A549 (cell line): Measurements from ENCODE around the gene GAN. TPM values are rescaled to one million over a fixed set of nuclear protein-coding genes. Genes with fewer than 3 reads are reported as not detected.

Source experiments
- ATAC-seq, 2 experiments: fragments of 200-7000 bp in 1 of 2; fragments of >200 bp in 1 of 2; cut with Nextera tagmentation in 1 of 2; cut with Tn5 transposase in 1 of 2; 3 replicates each; pipeline versions ENCODE4 v1.8.0 to v1.9.1; 2018 to 2020; ENCODE audit warnings: mild to moderate bottlenecking in 1 of 2, moderate library complexity in 1 of 2
- CTCF ChIA-PET: fragments of 300-600 bp; sonication (Branson Sonifier 250); formaldehyde crosslinking; extraction: SDS; loops from one replicate; lab custom pipeline; 2021; ENCODE audit warnings: antibody characterized with exemption, inconsistent platforms; lab: Yijun Ruan, JAX
- POLR2A ChIA-PET: fragments of 350-600 bp; formaldehyde crosslinking; extraction: SDS; loops from one replicate; lab custom pipeline; 2021; ENCODE audit warnings: antibody characterized with exemption, inconsistent platforms; lab: Yijun Ruan, JAX
- DNase-seq, 2 experiments: peaks; one replicate each; pipeline versions ENCODE4 v3.0.0 to v3.0.0-alpha.2; 2011 to 2016; ENCODE audit warnings: low read depth in 1 of 2, low spot score in 1 of 2
- FAIRE-seq: peaks from 2 replicates; lab custom pipeline; 2011; peaks lifted over from hg19 to GRCh38; lab: Jason Lieb, UNC
- H3K27ac ChIP-seq, 2 experiments: fragments of >200 bp; sonication (Bioruptor Twin); formaldehyde crosslinking; 3 replicates each; pipeline ENCODE4 v1.5.1; 2016 to 2017
- H3K4me1 ChIP-seq: fragments of >200 bp; sonication (Bioruptor Twin); formaldehyde crosslinking; 3 replicates; pipeline ENCODE4 v1.6.1; 2016
- H3K4me2 ChIP-seq: fragments of >200 bp; sonication (Bioruptor Twin); formaldehyde crosslinking; 3 replicates; pipeline ENCODE4 v1.6.1; 2016
- H3K4me3 ChIP-seq: fragments of >200 bp; sonication (Bioruptor Twin); formaldehyde crosslinking; 3 replicates; pipeline ENCODE4 v1.5.1; 2016
- H3K9me3 ChIP-seq: fragments of >200 bp; sonication (Bioruptor Twin); formaldehyde crosslinking; 3 replicates; pipeline ENCODE4 v1.6.1; 2016
- BCL3 ChIP-seq: fragments of >200 bp; sonication (Bioruptor Twin); formaldehyde crosslinking; IDR thresholded peaks from 3 replicates; pipeline ENCODE4 v1.6.1; 2016
- E2F6 ChIP-seq: IDR thresholded peaks from 2 replicates; pipeline ENCODE4 v1.6.1; 2012; ENCODE audit warnings: low read depth, borderline replicate concordance
- EP300 ChIP-seq, 2 experiments: fragments of >200 bp; sonication (Bioruptor Twin); formaldehyde crosslinking; IDR thresholded peaks; 2 replicates in 1 of 2; 3 replicates in 1 of 2; pipeline ENCODE4 v1.6.1; 2016 to 2017
- ESRRA ChIP-seq: fragments of 150-350 bp; IDR thresholded peaks from 2 replicates; pipeline ENCODE4 v1.6.1; 2014; ENCODE audit warnings: mild to moderate bottlenecking, low read length, borderline replicate concordance
- FOXS1 ChIP-seq: fragments of 250-450 bp; sonication (Bioruptor Pico); IDR thresholded peaks from 2 replicates; pipeline ENCODE4 v1.5.0; 2020; ENCODE audit warnings: mild to moderate bottlenecking, moderate library complexity
- GATA3 ChIP-seq: IDR thresholded peaks from 2 replicates; pipeline ENCODE4 v1.6.1; 2012; ENCODE audit warnings: borderline replicate concordance
- HES2 ChIP-seq: fragments of >200 bp; sonication (Bioruptor Twin); formaldehyde crosslinking; IDR thresholded peaks from 2 replicates; pipeline ENCODE4 v1.6.1; 2016
- HMGXB4 ChIP-seq: fragments of 250-450 bp; sonication (Bioruptor Pico); IDR thresholded peaks from 2 replicates; pipeline ENCODE4 v1.5.0; 2021; ENCODE audit warnings: mild to moderate bottlenecking, moderate library complexity, borderline replicate concordance
- JUNB ChIP-seq: fragments of >200 bp; sonication (Bioruptor Twin); formaldehyde crosslinking; IDR thresholded peaks from 2 replicates; pipeline ENCODE4 v1.6.1; 2016
- MAFK ChIP-seq: fragments of 450-650 bp; IDR thresholded peaks from 2 replicates; pipeline ENCODE4 v1.6.1; 2014; ENCODE audit not compliant: partially characterized antibody
- MAX ChIP-seq: IDR thresholded peaks from 2 replicates; pipeline ENCODE4 v1.6.1; 2012
- MYC ChIP-seq: IDR thresholded peaks from 2 replicates; pipeline ENCODE4 v1.6.1; 2012; ENCODE audit warnings: mild to moderate bottlenecking, inconsistent platforms, low read length, improper control_type of control experiment, borderline replicate concordance
- PBX3 ChIP-seq: IDR thresholded peaks from 2 replicates; pipeline ENCODE4 v1.6.1; 2012
- RFX5 ChIP-seq: fragments of 450-650 bp; IDR thresholded peaks from 2 replicates; pipeline ENCODE4 v1.7.1; 2014; ENCODE audit warnings: antibody characterized with exemption, mild to moderate bottlenecking, moderate library complexity
- SMC3 ChIP-seq: fragments of >200 bp; sonication (Bioruptor Twin); formaldehyde crosslinking; IDR thresholded peaks from 3 replicates; pipeline ENCODE4 v1.6.1; 2018; ENCODE audit warnings: inconsistent platforms
- TP53 ChIP-seq: fragments of 250-450 bp; sonication (Bioruptor Pico); IDR thresholded peaks from 2 replicates; pipeline ENCODE4 v1.5.0; 2021; ENCODE audit warnings: mild to moderate bottlenecking, moderate library complexity
- ZSCAN20 ChIP-seq: fragments of 250-450 bp; sonication (Bioruptor Pico); IDR thresholded peaks from 2 replicates; pipeline ENCODE4 v1.8.0; 2022; ENCODE audit warnings: mild to moderate bottlenecking, moderate library complexity
- WGBS: methylation state at CpG from one replicate; pipeline ENCODE4 v1.1.6; 2017; ENCODE audit errors: missing lambda C conversion rate; 5-methylcytosine and 5-hydroxymethylcytosine counted together
- polyA plus RNA-seq, 4 experiments: library from polyadenylated mRNA; depleted of rRNA in 3 of 4; stranded (reverse); fragments of >200 nt; fragmentation: RNase III in 1 of 4; extraction: RNeasy Plus Mini Kit Qiagen cat#74134 plus additional on column Dnase treatment in 1 of 4; gene quantifications; 2 replicates in 3 of 4; 3 replicates in 1 of 4; pipeline ENCODE4 v1.2.3, GENCODE V29; 2011 to 2017

GAN gene
- polyA plus RNA-seq, 2 of the 4 experiments (the other 2 are of a cell fraction): 2.8 to 8.1 TPM

- no peak for FAIRE-seq
- POLR2A ChIA-PET: interaction anchor here (0.9 to 1.2 kb wide), 3 partner anchors 17 to 418 kb away, joined by 3 to 6 read pairs (median 4); no protein-coding TSS in a partner anchor
- Histone ChIP-seq H3K4me2 (peak overlapping the region; percentile 94), H3K27ac (peak overlapping the region; percentile 83 to 89), H3K9me3 (no peaks in the 10 kb centered on the region), H3K4me1 (peaks cover 44% of the 10 kb centered on the region), H3K4me3 (peak overlapping the region; percentile 76)
- WGBS: 3% methylated on average over 25 of the region's 88 CpGs
- ATAC-seq: peak; percentile 42 to 67
- CTCF ChIA-PET: interaction anchor here (1.2 to 1.4 kb wide), 3 partner anchors 54 to 280 kb away, joined by 3 to 5 read pairs (median 4); partner anchors contain the start of gene ATMIN
- DNase-seq: peak; percentile 25 to 34
- TF ChIP-seq MYC: no peak
- no peak for TF ChIP-seq ESRRA
- no peak for TF ChIP-seq EP300 (IDR thresholded peaks at IDR 0.05)
- no peak for TF ChIP-seq MAFK
- no peak for TF ChIP-seq HES2
- TF ChIP-seq GATA3: no peak
- no peak for TF ChIP-seq PBX3
- no peak for TF ChIP-seq RFX5
- TF ChIP-seq FOXS1 (CRISPR knock-in tag): no peak
- no peak for TF ChIP-seq BCL3
- TF ChIP-seq SMC3: no peak
- TF ChIP-seq, all 56 proteins: peak for 0
Measured at GRCh38 chr16:81315271-81316175, 761 bp downstream of the GAN start.

- DNase-seq (no peak), ATAC-seq (no peak), FAIRE-seq (no peak)
- POLR2A ChIA-PET: no interaction called here
- WGBS: 88% methylated on average over 5 of the region's 5 CpGs
- TF ChIP-seq ZSCAN20 (CRISPR knock-in tag) (no peak), HMGXB4 (CRISPR knock-in tag) (no peak), MAX (no peak), JUNB (no peak), E2F6 (no peak), TP53 (CRISPR knock-in tag) (no peak)
- peak overlapping the region in 1 of 2 experiments; percentile 89; a peak in 3 of 6 replicates for H3K27ac ChIP-seq
- no peaks in the 10 kb centered on the region for H3K9me3 ChIP-seq
- peaks cover 44% of the 10 kb centered on the region for H3K4me1 ChIP-seq
- CTCF ChIA-PET: interaction anchor here (1.2 kb wide), 1 partner anchor 55 kb away, joined by 3 read pairs; no protein-coding TSS in a partner anchor
- H3K4me2 ChIP-seq: peak overlapping the region; percentile 94
- peak overlapping the region; percentile 76 for H3K4me3 ChIP-seq
Measured at GRCh38 chr16:81316176-81316496, 1.4 kb downstream of the GAN start.
